NCI-H2196 (cell line): ENCODE data around the gene SACM1L.

ENCODE experiments used
- DNase-seq: peaks from one replicate; lab custom pipeline; 2025; ENCODE audit not compliant: unreplicated experiment; lab: John Stamatoyannopoulos, UW

Gene SACM1L

GRCh38 chr3:45781841-45782240, 92.6 kb downstream of the SACM1L start:
- DNase-seq, result no peak

GRCh38 chr3:45782381-45782780, 93.2 kb downstream of the SACM1L start:
- DNase-seq, result no peak

GRCh38 chr3:45783667-45784066, 94.5 kb downstream of the SACM1L start:
- DNase-seq, result no peak

GRCh38 chr3:45785605-45786150, 96.5 kb downstream of the SACM1L start:
- no peak for DNase-seq

- DNase-seq, result no peak
Measured at GRCh38 chr3:45786801-45787495, 97.8 kb downstream of the SACM1L start.

GRCh38 chr3:45787551-45787950, 98.4 kb downstream of the SACM1L start:
- no peak for DNase-seq

GRCh38 chr3:45789235-45789812, 100.1 kb downstream of the SACM1L start:
- no peak for DNase-seq

- no peak for DNase-seq
Measured at GRCh38 chr3:45790596-45790995, 101.4 kb downstream of the SACM1L start.

GRCh38 chr3:45792036-45792435, 102.8 kb downstream of the SACM1L start:
- DNase-seq, result no peak

GRCh38 chr3:45792516-45793172, 103.4 kb downstream of the SACM1L start:
- DNase-seq, result no peak

- DNase-seq, result no peak
Measured at GRCh38 chr3:45793482-45794176, 104.4 kb downstream of the SACM1L start.

- DNase-seq, result no peak
Measured at GRCh38 chr3:45794177-45794560, 105.0 kb downstream of the SACM1L start.

GRCh38 chr3:45794660-45795059, 105.5 kb downstream of the SACM1L start:
- DNase-seq, result no peak
